H1 (cell line): Measurements from ENCODE around the gene SRSF2. TPM values are rescaled to one million over a fixed set of nuclear protein-coding genes. Genes with fewer than 3 reads are reported as not detected.

Experiments
- MAFK ChIP-seq: IDR thresholded peaks from 2 replicates; pipeline ENCODE4 v1.6.1; 2012; ENCODE audit warnings: low read depth, mild to moderate bottlenecking, improper control_type of control experiment, low read length
- polyA plus RNA-seq, 7 experiments: library from polyadenylated mRNA; depleted of rRNA in 3 of 7; stranded (reverse) in 5 of 7; unstranded in 2 of 7; fragments of >200 nt in 5 of 7; fragments of 200-250 nt in 2 of 7; gene quantifications; 1 replicate in 5 of 7; 2 replicates in 1 of 7; 4 replicates in 1 of 7; pipeline versions ENCODE4 v1.2.1 to v1.2.3, GENCODE V29; 2011 to 2013; ENCODE audit warnings: missing spikeins in 2 of 7, mixed read lengths in 2 of 7
- total RNA-seq: library from RNA; stranded (reverse); fragmentation: NEBNext Ultra II Directional; extraction: Animal tissue kit (Norgen Biotek cat#: 25700); gene quantifications from 2 replicates; pipeline ENCODE4 v1.2.1, GENCODE V29; 2021

Gene SRSF2
- total and polyA plus RNA-seq, 2 of the 8 experiments (the other 6 are each of a cell fraction or from before 2014, with no cell fraction given) = 397 to 401 TPM

GRCh38 chr17:76714336-76714735, 22.8 kb downstream of the SRSF2 start (continued):
- no peak for TF ChIP-seq MAFK
